Fibroblast of skin of abdomen (primary cell): ENCODE data around the gene ZFYVE1.
"Not testable (repeated sequence)": the region's sequence is repeated elsewhere in the genome, so short reads cannot be mapped to it uniquely, and the experiment has no call there.

ENCODE experiments used
- DNase-seq: peaks from one replicate; pipeline ENCODE4 v3.0.0-alpha.2; 2013

ZFYVE1 gene

GRCh38 chr14:72958548-72958947 is 68.4 kb downstream of the ZFYVE1 start:
- no peak for DNase-seq

- DNase-seq = no peak
Measured at GRCh38 chr14:72957213-72957612, 69.7 kb downstream of the ZFYVE1 start.

GRCh38 chr14:72956741-72957140 is 70.2 kb downstream of the ZFYVE1 start:
- DNase-seq = not testable (repeated sequence)

- no peak for DNase-seq
Measured at GRCh38 chr14:72952171-72952570, 74.7 kb downstream of the ZFYVE1 start.

GRCh38 chr14:72948481-72949138 is 78.3 kb downstream of the ZFYVE1 start:
- DNase-seq = peak; percentile 58

- no peak for DNase-seq
Measured at GRCh38 chr14:72947366-72948160, 79.3 kb downstream of the ZFYVE1 start.

GRCh38 chr14:72946491-72946890 is 80.4 kb downstream of the ZFYVE1 start:
- DNase-seq = no peak

GRCh38 chr14:72945356-72946027 is 81.4 kb downstream of the ZFYVE1 start:
- no peak for DNase-seq

- DNase-seq = no peak
Measured at GRCh38 chr14:72943876-72944430, 83.0 kb downstream of the ZFYVE1 start.

GRCh38 chr14:72942934-72943333 is 84.0 kb downstream of the ZFYVE1 start:
- no peak for DNase-seq

- DNase-seq = no peak
Measured at GRCh38 chr14:72941286-72941985, 85.5 kb downstream of the ZFYVE1 start.

- no peak for DNase-seq
Measured at GRCh38 chr14:72939630-72940029, 87.3 kb downstream of the ZFYVE1 start.

- no peak for DNase-seq
Measured at GRCh38 chr14:72932893-72933292, 94.0 kb downstream of the ZFYVE1 start.

GRCh38 chr14:72929316-72930080 is 97.4 kb downstream of the ZFYVE1 start:
- no peak for DNase-seq

- no peak for DNase-seq
Measured at GRCh38 chr14:72928872-72929271, 98.0 kb downstream of the ZFYVE1 start.

GRCh38 chr14:72926292-72927028 is 100.4 kb downstream of the ZFYVE1 start, which contains the start of gene DCAF4:
TSS of gene DCAF4 (plus strand) at chr14:72926464. CDS start at chr14:72937979, 11,515 bp downstream.
- peak; percentile 99 for DNase-seq

- DNase-seq = no peak
Measured at GRCh38 chr14:72925815-72926291, 101.1 kb downstream of the ZFYVE1 start.

GRCh38 chr14:72925171-72925759 is 101.6 kb downstream of the ZFYVE1 start:
- DNase-seq = no peak

GRCh38 chr14:72924337-72924736 is 102.6 kb downstream of the ZFYVE1 start:
- no peak for DNase-seq

GRCh38 chr14:72921396-72921795 is 105.5 kb downstream of the ZFYVE1 start:
- no peak for DNase-seq
